Measurements from ENCODE around the gene CATSPERD.

DNA sequence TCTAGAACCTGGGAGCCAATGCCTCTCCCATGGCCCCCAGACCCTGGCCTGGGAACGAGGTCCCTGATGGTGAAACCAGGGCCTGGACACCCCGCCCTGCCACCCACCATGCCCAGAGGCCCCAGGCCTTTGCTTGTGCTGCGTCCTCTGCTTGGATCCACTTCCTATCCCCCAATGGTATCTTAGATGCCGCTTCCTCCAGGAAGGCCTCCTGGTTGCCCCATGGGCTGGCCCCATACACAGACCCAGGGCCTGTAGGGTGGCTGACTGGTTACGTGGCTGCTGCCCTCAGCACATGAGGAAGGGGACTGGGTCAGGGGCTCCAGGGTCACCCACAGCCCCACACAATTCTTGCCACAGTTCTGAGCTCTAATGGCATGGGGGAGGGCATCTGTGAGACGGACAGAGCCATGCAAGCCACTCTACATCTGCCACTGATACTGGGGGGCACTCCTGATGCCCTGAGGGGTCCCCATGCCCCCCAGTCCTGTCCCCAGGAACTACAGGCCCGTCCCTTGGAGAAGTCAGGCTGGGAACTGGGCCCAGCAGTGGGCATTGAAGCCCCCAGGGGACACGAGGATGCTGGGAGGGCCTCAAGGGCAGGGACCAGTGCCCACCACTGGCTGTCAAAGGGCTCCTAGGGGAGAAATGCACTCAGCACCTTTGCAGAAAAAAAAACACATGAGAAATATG is 25.3 kb upstream of the CATSPERD start:
- TF ChIP-seq, protein P1, sequence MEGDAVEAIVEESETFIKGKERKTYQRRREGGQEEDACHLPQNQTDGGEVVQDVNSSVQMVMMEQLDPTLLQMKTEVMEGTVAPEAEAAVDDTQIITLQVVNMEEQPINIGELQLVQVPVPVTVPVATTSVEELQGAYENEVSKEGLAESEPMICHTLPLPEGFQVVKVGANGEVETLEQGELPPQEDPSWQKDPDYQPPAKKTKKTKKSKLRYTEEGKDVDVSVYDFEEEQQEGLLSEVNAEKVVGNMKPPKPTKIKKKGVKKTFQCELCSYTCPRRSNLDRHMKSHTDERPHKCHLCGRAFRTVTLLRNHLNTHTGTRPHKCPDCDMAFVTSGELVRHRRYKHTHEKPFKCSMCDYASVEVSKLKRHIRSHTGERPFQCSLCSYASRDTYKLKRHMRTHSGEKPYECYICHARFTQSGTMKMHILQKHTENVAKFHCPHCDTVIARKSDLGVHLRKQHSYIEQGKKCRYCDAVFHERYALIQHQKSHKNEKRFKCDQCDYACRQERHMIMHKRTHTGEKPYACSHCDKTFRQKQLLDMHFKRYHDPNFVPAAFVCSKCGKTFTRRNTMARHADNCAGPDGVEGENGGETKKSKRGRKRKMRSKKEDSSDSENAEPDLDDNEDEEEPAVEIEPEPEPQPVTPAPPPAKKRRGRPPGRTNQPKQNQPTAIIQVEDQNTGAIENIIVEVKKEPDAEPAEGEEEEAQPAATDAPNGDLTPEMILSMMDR (IDR thresholded peaks at IDR 0.05; ENCODE audit: low read depth, low read length, missing input control): no peak
- TF ChIP-seq, protein P2, sequence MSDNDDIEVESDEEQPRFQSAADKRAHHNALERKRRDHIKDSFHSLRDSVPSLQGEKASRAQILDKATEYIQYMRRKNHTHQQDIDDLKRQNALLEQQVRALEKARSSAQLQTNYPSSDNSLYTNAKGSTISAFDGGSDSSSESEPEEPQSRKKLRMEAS (IDR thresholded peaks at IDR 0.05): no peak
- TF ChIP-seq TAF1 (conservative IDR thresholded peaks at IDR 0.05) (no peak), REST (IDR thresholded peaks at IDR 0.05) (no peak), HNF4A (conservative IDR thresholded peaks at IDR 0.05) (no peak), RAD21 (IDR thresholded peaks at IDR 0.05) (no peak), EGR1 (IDR thresholded peaks at IDR 0.05; ENCODE audit: low read depth in 2 of 2) (no peak), SP1 (IDR thresholded peaks at IDR 0.05) (no peak), GABPA (IDR thresholded peaks at IDR 0.05 in 1 of 2, conservative IDR thresholded peaks at IDR 0.05 in 1 of 2) (no peak), RXRA (IDR thresholded peaks at IDR 0.05) (no peak), FOXA1 (IDR thresholded peaks at IDR 0.05) (no peak), JUND (IDR thresholded peaks at IDR 0.05) (no peak), YY1 (IDR thresholded peaks at IDR 0.05) (no peak)
- TF ChIP-seq, protein P3, sequence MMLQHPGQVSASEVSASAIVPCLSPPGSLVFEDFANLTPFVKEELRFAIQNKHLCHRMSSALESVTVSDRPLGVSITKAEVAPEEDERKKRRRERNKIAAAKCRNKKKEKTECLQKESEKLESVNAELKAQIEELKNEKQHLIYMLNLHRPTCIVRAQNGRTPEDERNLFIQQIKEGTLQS (IDR thresholded peaks at IDR 0.05): no peak

Data from liver (tissue), 3 donors.